NK-92 treated with Interleukin-12 subunit alpha and Interleukin-12 subunit beta, amount 100 ng/mL, for 24 hours (cell line): ENCODE measurements around the gene DCTN5.
A peak's percentile ranks its signal among the peaks of the same experiment; 100 is the strongest.

Experiments used
- DNase-seq: peaks from one replicate; lab custom pipeline; 2025; lab: John Stamatoyannopoulos, UW

Gene DCTN5

DNA sequence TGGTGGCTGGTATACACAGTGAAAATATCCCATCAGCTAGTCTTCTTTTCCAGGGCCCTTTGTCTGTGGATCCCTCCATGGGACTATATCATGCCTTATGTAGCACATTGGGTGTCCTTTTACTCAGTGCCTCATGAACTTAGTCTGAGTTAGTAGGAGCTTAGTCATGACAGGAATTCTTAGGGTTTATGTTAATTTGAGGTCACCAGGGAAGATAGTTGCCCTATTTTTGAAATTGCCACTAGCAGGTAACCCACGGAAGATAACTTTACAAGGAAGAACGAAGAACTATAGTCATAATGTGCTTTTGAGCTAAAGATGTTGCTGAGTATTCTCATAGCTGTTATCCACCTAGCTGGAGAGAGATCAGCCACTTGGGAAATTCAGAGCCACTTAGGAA lies 22.7 kb downstream of the DCTN5 start:
- DNase-seq = no peak

DNA sequence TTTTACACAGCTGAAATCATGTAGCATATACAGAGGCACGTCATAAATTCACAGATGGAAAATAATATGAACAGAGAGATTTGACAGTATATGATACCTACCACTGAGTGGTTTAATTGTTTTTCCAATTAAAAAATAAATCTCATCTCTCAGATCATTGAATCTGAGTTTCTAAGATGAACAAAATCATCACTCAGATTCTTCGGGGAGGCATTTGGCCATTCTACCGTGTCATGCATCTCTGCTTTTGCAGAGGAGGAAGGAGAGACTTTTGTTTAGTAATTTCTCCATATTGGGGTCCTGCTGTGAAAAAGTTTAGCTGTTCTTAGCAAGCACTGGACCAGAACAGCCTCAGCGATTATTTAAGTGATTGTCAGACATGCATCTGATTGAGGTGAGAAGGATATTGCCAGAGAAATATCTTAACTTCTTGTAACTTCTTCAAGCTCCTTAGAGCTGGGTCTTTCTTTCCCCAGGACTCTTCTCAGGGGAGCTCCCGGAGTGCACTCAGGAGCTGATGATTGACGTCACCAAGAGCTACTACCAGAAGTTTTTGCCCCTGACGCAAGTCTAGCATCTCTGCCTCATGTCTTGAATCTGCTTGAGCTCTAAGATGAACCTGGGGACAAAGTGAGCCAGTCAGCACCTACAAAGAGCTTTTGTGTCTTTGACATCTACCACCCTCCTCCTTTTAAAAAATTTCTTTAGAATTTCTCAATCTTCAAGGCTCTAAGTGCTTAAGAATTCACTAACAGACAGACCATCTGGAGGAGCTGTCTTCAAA lies 25.5 kb downstream of the DCTN5 start:
- no peak for DNase-seq

DNA sequence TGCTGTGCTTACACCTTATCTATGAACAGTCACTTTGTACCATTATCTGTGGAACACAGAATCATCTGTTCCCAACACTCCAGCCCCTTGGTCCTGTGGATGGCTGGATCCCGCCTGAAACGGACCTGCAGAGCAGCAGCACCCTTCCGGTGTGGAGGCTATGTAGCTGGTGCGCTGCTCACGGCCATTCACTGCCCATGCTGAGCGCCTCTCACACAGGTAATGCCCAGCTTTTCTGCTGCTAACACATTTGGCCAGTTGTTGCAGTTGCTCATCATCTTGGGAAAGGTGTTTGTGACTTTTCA lies 26.0 kb downstream of the DCTN5 start:
- DNase-seq = no peak

DNA sequence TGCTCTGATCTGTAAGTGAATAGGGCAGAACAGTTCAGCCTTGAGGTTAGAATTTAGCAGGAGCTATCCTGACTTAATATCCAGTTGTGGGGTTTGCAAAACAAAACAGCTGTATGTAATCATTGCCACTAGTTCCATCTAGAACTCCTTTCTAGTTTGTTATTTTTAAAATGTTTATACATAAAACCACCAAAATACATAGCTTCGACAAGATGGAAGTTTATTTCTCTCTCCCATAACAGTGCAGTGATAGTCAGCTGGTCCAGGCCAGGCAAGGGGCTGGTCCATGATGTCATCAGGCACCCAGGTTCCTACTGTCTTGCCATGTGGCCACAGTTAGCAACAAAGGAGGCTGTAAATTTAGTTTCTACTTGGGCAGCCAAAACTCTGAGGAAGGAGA lies 27.0 kb downstream of the DCTN5 start:
- no peak for DNase-seq

DNA sequence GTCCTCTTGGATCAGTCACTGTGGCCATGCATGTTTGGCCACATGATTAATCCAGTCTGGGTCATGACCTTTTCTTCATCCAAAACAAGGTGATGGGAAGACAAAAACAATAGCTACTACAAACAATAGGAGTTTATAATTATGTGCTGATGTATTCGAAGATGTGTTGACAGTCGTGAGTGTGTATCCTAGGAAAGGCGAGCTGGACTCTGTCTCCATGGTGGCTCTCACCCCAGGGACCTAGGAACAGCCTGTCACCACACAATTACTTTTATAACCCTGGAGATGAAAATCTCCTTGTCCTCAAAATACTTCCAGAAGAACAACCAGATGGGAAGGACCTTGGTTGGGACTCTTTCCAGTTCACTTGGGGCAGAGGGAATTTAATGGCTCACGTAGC lies 27.6 kb downstream of the DCTN5 start:
- DNase-seq = no peak

DNA sequence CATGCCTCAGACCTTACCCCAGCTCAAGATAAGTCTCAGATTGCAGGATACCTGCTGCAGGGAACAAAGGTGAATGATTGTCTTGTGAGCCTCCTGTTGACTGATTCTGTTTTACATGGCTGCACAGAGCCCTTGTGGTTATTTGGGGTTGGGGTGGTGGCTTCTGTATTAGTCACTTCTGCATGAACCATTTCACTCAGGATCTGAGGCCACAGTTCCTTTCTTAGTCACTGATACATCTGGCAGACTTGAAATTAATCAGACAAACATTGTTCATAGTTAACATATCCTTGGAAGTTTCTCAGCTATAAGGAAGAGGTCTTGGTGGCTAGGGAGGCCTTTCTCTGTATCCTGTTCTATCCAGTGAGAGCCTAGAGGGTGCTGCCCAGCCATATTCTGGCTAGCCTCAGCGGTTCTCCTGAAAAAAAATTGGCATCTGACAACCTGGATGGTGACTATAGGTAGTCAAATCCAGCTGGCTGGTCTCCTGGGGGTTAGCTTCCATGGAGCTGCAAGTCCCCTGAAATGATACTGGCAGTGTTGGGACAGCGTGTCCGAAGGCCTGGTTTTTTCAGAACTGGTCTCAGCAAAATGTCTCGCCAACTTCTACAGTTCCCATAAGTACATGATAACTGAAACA lies 29.0 kb downstream of the DCTN5 start:
- DNase-seq = peak; percentile 32

DNA sequence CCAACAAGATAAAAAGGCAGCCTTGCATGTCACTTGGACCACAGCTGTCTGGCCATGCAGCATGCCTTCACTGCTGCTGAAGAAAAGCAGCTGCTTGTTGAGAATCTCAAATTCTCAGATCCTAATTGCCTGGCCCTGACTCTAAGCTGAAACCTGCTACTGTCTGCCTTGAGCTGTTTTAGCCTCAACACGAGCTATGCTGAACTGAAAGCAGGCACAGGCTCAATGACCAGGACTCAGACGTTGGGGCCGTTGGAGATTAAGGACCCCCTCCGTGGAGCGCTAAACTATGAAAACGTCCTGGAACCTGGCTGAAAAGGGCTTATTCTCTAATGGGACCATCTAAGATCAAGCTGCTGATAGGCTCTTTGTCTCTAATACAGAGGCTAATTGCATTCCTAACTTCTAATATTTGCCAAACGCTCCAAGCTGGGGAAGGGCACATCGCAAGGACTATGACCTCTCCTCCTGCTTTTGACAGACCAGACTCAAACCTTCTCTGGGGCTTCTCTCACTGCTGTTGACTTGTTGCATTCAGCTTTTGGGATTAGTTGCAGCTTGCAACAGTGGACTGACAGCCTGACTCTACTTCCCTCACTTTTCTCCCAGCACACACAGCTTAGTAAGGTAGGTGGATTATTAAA lies 32.8 kb downstream of the DCTN5 start:
- DNase-seq = no peak

DNA sequence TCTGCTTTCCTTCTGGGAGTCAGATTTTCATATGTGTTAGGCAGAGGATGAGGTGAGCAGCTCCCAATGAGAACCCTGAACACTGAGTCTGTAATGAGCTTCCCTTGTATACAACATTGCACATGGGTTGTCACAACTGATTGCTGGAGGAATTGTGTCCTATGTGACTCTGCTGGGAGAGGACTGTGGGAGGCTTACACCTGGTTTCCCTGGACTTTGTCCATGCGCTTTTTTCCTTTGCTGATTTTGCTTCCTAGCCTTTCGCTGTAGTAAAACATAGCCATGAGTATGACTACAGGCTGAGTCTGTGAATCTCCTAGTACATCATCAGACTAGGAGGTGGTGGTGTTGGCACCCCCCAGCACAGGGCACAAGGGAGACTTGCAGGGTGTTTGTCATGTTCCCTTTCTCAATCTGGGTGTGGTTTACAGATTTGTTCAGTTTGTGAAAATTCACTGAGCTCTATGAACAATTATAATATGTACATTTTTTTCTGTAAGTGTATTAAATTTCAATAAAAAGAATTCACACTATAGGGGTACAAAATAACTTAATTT lies 35.7 kb downstream of the DCTN5 start:
- DNase-seq = no peak

DNA sequence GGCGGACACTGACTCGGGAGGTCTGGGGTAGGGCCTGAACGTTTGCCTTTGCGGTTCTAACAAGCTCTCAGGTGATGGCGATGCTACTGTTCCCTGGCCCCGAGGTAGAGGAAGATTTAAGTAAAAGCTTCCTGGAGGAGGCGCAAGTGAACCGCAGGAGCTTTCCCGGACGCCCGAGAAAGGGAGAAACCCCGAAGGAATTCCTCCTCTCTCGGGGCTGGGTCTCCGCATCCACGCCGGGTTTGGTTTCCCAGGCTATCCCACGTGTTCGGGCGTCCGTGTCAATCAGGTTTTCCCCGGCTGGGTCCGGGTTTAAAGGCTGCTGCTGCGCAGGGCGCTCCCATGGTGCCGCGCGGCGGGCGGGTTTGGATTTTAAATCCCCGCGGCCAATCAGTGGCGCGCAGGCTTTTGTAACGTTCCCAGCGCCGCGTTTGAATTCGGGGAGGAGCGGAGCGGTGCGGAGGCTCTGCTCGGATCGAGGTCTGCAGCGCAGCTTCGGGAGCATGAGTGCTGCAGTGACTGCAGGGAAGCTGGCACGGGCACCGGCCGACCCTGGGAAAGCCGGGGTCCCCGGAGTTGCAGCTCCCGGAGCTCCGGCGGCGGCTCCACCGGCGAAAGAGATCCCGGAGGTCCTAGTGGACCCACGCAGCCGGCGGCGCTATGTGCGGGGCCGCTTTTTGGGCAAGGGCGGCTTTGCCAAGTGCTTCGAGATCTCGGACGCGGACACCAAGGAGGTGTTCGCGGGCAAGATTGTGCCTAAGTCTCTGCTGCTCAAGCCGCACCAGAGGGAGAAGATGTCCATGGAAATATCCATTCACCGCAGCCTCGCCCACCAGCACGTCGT lies 37.4 kb downstream of the DCTN5 start, which contains the start of gene PLK1:
Gene PLK1 (plus strand): TSS at position 460 of the 844 bp plus-strand sequence. CDS start 44 bp downstream, at position 504.
- DNase-seq = peak; percentile 64

DNA sequence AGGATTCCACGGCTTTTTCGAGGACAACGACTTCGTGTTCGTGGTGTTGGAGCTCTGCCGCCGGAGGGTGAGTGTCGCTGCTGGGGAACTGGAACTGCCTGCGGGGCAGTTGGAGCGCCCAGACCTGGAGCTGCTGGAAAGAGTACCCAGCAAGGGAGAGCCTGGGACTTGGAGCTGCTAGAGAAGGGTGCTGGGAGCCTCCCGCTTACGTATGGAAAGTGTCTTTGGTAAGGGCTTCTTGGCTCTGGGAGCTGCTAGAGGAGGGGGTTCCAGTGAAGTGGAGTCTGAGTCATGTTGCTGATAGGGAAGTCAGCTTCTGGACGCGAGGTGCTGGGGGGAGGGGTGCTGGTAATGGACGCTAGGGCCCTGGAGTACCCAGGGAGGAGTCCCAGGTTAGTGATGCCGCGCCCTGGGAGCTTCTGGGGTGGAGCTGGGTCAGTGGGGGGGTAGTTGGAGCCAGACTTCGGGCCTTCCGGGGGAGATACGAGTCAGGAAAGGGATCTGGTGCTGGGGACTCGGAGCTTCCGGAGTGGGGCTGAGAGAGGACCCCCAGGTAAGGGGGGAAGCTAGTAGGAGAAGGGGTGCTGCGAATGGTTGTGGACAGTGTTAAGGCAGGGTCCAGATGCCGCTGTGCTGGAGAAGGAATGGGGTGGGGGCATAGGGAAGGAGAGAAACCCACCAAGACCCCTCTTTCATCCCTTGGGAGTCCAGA lies 38.2 kb downstream of the DCTN5 start:
- DNase-seq = no peak

DNA sequence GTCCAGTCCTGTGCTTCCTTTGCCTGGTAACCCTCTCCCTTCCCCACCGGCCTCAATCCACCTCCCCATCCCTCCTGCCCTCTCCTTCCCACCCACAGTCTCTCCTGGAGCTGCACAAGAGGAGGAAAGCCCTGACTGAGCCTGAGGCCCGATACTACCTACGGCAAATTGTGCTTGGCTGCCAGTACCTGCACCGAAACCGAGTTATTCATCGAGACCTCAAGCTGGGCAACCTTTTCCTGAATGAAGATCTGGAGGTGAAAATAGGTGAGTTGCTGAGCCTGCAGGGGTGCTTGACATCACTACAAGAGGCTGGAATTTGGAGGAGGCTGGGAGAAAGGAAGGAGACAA lies 38.7 kb downstream of the DCTN5 start:
- no peak for DNase-seq

DNA sequence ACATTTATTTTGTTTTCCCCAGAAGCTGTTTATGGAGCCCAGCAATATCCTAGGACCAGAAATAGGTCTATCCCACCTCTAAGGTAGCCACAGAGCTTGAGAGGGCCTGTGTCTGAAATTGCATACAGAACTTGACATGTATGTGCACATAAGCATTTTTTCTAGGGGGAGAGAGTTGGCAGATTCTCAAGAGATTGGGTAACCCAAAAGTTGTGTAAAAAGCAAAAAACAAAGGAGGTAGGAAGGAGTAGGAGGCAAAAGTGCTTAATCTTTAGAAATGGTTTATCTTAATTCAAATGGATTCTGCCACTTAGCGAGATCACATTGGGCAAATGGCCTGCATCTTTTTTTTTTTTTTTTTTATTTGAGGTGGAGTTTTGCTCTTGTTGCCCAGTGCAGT lies 40.9 kb downstream of the DCTN5 start:
- no peak for DNase-seq

DNA sequence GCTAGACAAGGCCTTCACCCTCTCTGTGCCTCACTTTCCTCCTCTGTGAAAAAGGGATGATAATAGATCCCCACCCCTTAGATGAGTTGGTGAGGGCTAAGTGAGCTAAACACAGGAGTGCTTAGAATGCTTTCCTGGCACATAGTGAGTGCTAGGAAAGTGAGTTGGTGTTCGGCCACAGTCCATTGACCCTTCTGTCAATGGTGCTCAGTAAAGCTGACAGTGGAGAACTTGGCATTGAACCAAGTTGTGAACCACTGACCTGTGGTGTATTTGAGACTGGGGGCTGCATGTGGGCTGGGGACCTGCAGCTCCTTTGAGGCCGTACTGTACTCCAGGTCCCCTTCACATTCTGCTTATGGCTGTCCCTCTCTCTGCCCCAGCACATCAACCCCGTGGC lies 42.2 kb downstream of the DCTN5 start:
- DNase-seq = no peak

DNA sequence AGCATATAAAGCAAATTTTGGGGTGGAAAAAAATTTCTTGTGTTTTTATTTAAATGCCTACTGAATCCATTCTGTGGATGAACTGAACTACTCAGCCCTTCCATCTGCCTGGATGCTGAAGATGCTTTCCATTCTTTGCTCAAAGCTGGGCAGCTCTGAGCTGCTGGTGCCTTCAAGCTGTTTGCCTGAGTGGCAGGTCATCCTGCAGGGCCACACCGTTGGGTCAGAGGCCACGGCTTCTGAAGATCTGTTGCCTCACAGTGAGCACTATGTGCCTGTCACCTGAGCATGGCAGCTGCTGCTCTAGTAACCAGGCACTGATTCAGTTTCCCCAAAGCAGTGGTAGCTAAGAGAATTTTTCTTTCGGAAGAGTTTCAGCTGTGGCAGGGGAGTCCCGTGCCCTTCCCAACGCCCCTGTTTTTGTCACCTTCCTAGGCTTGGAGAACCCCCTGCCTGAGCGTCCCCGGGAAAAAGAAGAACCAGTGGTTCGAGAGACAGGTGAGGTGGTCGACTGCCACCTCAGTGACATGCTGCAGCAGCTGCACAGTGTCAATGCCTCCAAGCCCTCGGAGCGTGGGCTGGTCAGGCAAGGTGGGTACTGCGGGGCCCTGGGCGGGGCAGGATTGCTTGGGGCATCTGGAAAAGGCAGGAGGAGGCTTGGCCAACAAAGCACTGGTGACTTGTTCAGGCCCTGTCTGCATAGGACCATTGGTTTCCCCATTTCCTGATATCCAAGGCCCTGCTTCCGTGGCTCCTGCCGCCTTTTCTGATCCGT lies 46.0 kb downstream of the DCTN5 start:
- DNase-seq = no peak

DNA sequence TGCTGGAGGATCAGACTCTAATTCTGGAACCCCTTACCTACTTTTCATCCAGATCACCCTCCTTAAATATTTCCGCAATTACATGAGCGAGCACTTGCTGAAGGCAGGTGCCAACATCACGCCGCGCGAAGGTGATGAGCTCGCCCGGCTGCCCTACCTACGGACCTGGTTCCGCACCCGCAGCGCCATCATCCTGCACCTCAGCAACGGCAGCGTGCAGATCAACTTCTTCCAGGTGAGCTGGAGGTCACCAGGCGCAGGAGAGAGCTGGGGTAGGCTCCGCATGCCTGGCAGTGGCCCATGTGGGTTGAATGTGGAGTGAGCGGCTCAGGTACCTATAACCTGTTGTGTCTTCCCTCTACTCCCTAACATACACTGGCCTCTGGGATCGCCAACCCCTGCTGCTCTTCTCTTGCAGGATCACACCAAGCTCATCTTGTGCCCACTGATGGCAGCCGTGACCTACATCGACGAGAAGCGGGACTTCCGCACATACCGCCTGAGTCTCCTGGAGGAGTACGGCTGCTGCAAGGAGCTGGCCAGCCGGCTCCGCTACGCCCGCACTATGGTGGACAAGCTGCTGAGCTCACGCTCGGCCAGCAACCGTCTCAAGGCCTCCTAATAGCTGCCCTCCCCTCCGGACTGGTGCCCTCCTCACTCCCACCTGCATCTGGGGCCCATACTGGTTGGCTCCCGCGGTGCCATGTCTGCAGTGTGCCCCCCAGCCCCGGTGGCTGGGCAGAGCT lies 48.3 kb downstream of the DCTN5 start:
- DNase-seq = no peak

DNA sequence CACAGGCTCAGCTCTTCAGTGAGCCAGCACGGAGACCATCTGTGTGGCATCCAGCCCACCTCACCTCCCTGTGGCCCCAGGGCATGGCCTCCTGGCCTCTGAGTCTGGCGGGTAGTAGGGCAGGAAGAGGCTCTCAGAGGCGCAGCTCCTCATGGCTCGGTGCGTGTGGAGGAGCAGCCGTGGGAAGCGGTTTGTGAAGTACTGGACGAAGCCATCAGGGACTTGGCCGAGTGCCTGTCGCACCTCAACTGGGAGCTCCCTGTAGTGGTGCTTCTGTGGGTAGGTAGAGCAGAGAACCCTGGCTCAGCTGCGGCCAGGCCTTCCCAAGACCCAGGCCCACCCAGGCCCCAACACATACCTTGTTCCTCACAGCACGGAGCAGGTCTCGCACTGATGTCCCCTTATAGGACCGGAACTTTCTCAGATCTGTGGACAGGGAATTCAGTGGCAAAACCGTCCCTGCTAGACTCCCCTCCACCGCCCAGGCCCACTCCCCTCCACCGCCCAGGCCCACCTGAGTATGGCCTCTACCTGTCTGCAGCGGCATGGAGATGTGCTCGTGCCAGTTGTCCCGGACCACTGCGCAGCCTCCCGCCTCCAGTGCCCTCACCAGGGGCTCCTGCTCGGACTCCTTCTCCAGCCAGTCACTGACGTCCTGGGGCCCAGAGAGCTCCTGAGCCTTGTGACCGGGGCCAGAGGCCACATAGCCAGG lies 49.7 kb downstream of the DCTN5 start:
- DNase-seq = no peak

DNA sequence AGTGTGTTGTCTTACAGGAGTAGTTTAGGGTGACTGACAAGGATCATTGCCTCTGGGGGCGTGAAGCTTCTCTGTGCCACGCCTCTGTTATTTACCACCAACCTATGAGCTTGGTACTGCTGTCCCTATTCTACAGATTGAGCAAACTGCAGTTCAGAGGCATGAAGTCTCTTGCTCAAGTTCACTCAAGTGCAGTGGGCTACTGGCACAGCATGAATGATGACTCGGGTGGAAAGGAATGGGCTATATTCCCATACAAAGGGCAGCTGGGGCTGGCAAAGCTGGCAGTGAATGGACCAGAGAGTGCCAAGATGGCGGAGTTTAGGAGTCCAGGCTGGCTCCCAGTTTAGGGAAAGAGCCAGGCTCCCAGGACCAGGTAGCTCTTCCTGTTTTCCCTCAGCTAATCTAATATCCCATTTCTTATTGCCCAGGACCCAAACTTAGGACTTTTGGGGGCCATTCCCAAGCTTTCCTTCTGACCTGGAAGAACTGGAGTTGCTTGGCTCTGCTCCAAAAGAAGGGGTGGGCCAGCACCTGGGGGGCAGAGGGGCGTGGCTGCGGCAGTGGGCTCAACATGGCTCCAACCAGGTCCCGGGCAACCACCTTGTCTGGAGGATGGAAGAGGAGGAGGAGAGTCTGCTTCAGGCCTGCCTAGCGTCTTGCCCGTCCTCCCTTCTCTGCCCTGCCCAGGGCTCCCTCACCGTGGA lies 50.4 kb downstream of the DCTN5 start:
- DNase-seq = no peak

DNA sequence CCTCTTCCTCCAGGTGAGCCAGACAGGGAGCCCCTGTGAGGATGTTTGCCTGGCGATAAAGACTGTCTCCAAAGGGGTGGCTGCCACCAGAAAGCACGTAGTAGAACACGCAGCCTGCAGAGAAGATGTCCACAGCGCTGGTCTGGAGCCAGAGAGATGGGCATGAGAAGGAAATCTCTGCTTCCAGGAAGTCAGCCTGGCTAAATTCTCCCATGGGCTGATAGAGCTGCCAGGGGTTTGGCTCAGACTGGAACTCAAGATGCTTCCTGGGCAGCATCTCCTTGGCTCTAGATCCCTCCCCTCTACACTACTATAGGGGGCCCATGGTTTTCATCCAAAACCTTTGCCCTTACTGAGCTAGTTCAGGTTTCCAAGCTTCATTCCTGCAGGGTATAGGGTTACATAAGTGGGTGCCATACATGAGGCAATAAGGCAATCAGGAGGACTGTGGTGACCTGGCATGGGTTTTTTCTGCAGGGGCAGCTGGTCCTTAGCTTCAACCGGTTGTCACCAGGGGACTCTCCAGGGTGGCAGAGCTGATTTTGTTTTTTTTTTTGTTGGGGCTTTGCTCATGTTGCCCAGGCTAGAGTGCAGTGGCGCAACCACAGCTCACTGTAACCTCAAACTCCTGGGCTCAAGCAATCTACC lies 51.0 kb downstream of the DCTN5 start:
- DNase-seq = no peak
